CD4-positive, alpha-beta T cell treated with Interleukin-10 for 1 hour (primary cell): Measurements from ENCODE around the gene ANTKMT.

Experiments used
- DNase-seq: peaks from one replicate; pipeline ENCODE4 v3.0.0-alpha.2; 2020

The ANTKMT gene, protein sequence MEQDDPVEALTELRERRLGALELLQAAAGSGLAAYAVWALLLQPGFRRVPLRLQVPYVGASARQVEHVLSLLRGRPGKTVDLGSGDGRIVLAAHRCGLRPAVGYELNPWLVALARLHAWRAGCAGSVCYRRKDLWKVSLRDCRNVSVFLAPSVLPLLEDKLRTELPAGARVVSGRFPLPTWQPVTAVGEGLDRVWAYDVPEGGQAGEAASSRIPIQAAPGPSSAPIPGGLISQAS

DNA sequence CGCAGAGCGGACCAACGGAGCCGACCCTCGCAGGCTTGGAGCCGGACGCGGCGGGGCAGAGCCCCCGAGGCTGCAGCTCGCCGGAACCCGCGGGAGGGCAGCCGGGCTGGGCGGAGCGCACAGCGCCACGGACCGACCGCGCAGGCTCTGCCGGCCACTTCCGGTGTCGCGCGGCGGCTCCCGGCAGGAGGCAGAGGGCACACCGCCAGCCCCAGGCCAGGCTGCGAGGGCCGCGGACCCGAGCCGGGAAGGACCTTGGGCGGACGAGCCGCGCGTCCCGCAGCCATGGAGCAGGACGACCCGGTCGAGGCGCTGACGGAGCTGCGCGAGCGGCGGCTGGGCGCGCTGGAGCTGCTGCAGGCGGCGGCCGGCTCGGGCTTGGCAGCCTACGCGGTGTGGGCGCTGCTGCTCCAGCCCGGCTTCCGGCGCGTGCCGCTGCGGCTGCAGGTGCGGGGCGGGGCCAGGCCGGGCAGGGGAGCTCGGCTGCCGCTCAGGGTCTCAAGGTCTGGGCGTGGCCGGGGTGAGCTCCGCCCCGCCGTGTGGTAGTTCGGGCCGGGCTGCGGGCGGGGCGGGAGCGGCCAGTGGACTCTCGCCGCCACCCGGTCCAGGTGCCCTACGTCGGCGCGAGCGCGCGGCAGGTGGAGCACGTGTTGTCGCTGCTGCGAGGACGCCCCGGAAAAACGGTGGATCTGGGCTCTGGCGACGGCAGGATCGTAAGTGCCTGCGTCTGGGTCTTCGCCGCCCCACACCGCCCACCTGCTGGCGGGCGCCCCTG is at the start of gene ANTKMT:
ANTKMT (plus strand) TSS at position 157 of the 775 bp plus-strand sequence; CDS start at position 286, 129 bp downstream.
- DNase-seq = peak; percentile 82

DNA sequence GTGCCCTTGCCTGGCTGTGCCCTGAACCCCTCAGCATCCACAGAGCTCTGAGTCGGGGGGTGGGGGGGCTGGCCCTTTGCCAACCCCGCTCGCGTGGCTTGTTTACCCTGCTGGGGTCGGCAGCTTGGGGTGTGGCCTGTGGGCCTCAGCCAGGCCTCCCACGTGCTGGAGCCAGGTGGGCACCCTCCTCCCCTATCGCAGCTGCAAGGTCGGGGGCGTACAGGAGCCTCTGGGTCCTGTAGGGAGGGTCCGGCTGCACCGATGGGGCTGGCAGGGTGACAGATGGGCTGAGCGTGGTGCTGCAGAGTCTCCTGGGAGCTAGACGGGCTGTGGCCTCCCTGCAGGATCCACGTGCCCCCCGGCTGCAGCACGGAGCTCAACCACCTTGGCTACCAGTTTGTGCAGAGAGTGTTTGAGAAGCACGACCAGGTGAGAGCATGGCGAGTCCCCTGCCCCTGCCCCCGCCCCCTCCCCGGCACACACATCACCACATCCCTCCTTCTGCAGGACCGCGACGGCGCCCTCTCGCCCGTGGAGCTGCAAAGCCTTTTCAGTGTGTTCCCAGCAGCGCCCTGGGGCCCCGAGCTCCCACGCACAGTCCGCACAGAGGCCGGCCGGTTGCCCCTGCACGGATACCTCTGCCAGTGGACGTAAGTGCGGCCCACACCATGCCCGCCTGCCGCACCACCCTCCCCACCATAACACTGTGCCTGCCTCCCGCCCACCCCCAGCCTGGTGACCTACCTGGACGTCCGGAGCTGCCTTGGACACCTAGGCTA is 49.4 kb upstream of the ANTKMT start:
- DNase-seq = no peak

DNA sequence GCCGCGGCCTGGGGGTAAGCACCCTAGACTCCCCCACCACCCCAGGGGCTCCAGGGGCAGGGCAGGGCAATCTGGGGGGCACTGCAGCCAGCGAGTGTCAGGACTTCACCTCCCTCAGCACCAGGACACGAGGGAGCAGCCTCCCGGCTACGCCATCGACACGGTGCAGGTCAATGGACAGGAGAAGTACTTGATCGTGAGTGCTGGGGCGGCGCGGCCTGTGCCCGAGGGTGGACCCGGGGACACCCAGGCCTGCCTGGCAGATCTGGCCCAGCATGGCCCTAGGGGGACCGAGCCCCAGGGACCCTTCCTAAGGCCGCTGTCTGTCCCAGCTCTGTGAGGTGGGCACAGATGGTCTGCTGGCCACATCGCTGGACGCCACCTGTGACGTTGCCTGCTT is 48.6 kb upstream of the ANTKMT start:
- DNase-seq = no peak

DNA sequence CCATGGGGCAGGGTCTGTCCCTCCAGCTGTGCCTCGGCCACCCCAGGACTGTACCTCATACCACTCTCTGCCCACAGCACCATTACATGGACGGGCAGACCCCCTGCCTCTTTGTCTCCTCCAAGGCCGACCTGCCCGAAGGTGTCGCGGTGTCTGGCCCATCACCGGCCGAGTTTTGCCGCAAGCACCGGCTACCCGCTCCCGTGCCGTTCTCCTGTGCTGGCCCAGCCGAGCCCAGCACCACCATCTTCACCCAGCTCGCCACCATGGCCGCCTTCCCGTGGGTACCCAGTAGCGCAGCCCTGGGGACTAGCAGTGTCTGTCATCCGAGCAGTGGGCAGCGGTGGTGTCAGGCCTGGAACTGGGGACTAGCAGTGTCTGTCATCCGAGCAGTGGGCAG is 48.1 kb upstream of the ANTKMT start:
- DNase-seq = no peak

DNA sequence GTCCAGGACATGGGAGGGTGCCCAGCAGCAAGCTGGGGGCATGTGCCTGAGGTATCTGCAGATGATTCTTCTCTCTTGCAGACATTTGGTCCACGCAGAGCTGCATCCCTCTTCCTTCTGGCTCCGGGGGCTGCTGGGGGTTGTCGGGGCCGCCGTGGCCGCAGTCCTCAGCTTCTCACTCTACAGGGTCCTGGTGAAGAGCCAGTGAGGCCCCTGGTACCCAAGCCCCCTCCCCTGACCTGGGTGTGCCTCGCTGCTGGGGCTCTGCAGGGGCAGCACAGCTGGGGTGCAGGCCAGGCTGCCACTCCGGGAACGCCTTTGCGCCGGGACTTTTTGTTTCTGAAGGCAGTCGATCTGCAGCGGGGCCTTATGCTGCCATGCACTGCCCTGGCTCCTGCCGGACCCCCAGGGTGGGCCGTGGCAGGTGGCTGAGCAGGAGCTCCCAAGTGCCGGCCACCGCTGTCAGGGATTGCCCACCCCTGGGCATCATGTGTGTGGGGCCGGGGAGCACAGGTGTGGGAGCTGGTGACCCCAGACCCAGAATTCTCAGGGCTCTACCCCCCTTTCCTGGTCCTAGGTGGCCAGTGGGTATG is 47.5 kb upstream of the ANTKMT start:
- DNase-seq = no peak

DNA sequence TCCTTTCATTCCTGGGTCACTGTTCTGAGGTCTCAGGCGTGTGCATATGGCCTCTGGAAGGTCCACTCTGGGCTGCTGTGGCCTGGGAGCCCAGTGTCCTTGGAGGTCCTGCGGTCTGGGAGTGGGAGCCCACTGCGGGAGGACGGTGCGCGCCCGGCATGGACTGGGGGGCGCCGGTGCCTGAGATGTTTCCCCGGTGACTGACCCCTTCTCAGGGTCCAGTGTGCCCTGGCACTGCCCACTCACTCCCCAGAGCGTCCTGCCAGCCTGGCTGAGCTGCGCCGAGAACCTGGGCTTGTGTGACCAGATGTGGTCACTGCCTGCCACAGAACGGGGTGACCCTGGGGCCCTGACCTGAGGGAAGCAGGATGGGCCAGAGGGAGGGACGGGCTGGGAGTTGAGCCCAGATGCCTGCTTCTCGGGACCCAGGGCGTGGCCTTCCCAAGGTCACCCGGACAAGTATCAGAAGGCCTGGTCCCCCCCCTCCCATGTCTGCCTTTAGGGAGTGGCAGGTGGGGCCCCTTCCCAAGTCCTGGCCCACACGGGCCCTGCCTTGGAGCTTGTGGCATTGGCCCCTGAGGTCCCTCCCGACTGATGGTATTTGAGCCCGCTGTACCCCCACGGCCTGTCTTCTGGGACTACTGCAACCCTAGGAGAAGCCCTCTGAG is 46.6 kb upstream of the ANTKMT start:
- DNase-seq = no peak

DNA sequence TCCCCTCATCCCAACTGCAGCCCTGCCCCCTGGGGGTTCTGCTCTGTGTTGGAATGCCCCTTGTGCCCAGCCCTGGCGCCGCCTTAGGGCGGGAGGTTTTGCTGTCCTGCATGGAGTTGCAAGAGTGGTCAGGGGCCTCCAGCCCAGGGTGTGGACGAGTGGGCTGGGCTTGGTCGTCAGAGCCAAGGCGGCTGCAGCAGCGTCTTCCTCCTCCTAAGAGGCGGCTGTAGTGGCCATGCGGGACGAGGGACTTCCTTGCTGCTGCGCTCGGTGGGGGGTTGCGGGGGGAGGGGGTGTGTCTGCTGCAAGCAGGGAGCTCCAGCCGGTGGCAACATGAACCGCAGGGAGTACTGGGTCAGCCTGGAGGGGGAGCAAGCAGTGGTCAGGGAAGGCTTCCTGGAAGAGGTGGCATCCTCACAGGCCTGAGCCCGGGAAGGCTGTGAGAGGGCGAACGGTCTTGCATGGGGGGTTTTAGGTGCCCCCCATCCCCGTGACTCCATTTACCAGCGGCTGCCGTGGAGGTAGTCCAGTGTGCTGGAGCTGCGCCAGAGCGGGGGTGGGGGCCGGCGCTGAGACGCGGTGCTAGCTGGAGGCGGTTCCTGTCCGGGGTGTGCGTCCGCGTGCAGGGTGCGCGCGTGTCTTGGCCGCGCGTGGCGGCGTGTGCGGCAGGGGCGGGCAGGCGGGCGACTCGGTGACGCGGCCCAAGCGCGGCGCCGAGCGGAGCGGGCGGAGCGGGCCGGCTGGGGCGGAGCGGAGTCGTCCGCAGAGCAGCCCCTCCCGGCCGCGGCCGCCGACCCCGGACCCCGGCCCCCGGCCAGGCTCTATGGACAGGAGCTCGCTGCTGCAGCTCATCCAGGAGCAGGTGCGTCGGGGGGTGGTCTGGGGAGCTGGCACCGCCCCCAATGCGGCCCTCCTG is 45.7 kb upstream of the ANTKMT start, which contains the start of gene RHBDL1:
RHBDL1 (plus strand) TSS at position 704 of the 916 bp plus-strand sequence; CDS start at position 824, 120 bp downstream.
- DNase-seq = no peak

DNA sequence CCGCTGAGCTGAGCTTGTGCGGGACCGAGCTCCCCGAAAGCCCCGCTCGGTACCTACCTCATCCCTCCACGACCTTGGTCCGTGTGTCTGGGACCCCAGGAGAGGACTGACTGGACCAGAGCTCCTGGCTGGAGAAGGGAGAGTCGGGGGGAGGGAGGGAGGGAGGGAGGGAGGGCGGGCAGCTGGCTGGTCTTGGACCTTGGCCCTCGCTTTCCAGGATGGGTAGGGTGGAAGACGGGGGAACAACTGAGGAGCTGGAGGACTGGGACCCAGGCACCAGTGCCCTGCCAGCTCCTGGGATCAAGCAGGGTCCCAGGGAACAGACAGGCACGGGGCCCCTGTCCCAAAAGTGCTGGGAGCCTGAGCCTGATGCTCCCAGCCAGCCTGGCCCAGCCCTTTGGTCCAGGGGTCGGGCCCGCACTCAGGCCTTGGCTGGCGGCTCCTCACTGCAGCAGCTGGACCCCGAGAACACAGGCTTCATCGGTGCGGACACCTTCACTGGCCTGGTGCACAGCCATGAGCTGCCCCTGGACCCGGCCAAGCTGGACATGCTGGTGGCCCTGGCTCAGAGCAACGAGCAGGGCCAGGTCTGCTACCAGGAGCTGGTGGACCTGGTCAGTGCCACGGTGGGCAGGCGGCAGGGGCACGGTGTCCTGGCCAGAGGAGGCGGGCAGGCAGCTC is 44.9 kb upstream of the ANTKMT start:
- DNase-seq = no peak

DNA sequence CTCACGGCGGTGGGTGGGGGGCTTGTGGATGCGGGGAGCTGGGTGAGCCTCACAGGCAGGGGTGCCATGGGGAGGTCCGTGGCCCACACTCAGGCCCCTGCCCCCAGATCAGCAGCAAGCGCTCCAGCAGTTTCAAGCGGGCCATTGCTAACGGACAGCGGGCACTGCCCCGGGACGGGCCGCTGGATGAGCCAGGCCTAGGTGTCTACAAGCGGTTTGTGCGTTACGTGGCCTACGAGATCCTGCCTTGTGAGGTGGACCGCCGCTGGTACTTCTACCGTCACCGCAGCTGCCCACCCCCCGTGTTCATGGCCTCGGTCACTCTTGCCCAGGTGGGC is 44.4 kb upstream of the ANTKMT start:
- no peak for DNase-seq

DNA sequence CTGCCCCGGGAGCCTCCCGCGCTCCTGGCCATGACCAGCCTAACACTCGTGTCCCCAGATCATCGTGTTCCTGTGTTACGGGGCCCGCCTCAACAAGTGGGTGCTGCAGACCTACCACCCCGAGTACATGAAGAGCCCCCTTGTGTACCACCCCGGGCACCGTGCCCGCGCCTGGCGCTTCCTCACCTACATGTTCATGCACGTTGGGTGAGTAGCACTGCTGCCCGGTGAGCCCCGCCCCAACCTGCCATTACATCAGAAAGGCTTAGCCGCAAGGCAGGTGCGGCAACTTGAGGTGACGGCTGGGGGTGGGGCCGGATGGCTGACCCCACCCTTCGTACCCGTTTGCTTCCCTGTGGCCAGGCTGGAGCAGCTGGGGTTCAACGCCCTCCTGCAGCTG is 44.0 kb upstream of the ANTKMT start:
- peak; percentile 58 for DNase-seq

DNA sequence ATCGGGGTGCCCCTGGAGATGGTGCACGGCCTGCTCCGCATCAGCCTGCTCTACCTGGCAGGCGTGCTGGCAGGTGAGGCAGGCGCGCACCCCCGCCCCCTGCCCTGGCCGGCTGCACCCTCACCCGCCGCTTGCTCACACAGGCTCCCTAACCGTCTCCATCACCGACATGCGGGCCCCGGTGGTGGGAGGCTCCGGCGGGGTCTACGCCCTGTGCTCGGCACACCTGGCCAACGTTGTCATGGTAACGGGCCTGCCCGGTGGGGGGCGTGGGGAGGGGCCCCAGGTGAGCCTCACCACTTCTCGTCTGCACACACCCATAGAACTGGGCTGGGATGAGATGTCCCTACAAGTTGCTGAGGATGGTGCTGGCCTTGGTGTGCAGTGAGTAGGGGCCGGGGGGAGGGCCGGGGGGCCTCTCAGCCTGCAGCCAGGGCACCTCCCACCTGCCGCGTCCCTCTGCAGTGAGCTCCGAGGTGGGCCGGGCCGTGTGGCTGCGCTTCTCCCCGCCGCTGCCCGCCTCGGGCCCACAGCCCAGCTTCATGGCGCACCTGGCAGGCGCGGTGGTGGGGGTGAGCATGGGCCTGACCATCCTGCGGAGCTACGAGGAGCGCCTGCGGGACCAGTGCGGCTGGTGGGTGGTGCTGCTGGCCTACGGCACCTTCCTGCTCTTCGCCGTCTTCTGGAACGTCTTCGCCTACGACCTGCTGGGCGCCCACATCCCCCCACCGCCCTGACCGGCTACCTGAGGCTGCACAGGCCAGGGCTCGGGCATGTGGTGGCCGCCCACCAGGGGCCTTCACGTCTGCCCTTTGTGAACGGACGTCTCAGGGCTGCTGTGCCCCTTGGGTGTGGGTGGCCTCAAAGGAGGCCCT is 43.4 kb upstream of the ANTKMT start:
- no peak for DNase-seq

DNA sequence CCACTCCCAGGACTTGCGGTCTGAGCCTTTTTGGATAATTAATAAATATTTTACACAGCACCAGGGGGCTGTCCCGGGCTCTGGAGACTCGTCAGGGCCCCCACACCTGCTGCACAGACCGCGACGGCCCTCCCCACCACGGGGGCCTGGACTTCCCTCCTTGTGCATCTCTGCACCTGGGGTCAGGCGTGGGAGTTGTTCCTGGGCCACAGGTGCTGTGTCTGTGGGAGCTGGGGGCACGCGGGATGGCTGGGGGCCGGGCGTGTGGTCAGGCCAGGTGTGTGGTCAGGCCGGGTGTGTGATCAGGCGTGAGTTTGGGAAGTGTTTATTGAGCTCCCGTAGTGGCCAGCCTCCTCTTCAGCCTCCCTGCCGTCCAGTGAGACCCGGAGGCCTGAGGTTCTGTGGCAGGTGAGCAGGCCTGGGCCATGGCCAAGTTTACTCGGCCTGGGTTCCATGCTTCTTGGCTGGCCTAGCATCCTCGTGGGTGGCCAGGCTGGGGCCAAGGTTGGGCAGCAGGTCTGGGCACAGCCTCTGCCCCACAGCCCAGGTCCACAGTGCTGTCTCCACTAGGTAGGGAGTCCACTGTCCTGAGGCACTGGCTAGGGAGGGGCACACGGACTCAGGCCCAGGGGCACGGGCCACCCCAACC is 42.6 kb upstream of the ANTKMT start:
- DNase-seq = no peak

DNA sequence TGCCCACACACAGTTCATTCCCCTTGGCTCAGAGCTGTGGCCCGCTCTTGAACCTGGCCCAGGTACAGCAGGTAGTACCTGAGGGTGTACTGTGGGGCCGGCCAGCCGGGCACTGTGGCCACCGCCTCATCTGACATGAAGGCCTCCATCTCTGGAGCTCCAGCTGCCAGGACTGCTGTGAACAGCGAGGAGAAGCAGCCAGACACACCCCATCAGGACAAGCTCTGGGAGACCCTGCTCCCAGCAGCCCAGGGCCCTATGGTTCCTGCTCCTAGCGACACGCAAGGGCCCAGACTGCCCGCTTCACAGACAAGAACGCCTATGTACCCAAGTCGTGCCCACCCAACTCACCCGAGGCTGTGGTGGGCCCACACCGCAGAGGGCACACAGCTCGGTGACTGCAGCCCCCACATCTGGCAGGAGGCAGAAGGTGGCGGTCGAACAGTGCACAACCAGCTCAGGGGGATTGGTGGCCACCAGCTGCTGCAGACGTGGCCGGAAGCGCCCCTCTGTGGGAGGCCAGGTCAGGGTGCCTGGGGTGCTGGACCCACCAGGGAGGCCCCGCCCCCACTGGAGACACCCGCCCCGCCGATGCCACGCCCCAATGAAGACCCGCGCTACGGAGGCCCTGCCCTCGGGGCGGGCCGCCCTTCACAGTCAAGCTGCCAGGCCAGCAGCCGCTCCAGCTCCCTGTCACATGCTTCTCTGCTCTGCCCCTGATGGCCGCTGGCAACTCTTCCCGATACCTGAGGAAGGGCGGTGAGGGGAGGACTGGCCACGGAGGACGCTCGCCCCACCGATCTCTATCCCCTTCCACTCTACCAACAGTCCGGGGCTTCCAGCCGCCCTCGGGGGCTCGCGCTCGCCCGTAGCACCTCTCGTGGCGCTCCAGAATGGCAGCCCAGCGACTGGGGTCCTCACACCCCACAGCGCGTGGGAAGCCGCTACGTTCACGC is 41.8 kb upstream of the ANTKMT start:
- peak; percentile 63 for DNase-seq

DNA sequence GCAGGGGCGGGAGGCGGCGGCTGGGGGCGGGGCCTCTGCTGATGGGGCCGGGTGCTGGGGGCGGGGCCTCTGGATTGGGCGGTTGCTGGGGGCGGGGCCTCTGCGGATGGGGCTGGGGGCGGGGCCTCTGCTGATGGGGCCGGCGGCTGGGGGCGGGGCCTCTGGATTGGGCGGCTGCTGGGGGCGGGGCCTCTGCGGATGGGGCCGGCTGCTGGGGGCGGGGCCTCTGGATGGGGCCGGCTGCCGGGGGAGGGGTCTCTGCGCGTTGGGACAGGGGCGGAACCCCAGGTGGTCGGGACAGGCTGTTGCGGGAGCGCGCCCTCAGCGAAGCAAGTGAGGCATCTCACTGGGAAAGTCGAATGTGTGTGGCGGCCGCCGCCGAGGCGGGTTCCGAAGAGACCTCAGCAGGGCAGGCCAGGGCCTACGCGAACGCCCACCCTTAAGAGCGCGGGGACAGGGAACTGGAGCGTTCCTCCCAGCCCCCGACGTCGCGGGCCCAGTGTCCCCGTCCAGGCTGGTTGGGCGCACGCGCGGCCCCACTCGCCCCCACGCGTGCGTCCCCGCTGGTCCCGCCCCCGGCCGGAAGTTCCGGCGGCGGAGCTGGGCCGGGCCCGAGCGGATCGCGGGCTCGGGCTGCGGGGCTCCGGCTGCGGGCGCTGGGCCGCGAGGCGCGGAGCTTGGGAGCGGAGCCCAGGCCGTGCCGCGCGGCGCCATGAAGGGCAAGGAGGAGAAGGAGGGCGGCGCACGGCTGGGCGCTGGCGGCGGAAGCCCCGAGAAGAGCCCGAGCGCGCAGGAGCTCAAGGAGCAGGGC is 40.9 kb upstream of the ANTKMT start, which contains the start of gene STUB1:
STUB1 (plus strand) TSS at position 597 of the 811 bp plus-strand sequence; CDS start at position 713, 116 bp downstream.
- DNase-seq = peak; percentile 88

DNA sequence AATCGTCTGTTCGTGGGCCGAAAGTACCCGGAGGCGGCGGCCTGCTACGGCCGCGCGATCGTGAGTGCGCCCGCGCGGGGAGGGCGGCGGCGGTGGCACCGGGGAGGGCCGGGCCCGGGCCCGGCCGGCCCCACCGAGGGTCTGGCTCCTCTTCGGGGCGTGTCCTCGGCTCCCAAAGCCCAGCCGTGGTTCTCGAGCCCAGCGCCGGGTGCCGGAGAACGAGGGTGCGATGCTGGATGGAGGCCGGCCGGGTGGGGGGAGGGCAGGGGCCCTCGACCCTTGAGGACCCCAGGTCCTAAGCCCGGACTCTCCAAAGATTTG is 40.4 kb upstream of the ANTKMT start:
- no peak for DNase-seq

DNA sequence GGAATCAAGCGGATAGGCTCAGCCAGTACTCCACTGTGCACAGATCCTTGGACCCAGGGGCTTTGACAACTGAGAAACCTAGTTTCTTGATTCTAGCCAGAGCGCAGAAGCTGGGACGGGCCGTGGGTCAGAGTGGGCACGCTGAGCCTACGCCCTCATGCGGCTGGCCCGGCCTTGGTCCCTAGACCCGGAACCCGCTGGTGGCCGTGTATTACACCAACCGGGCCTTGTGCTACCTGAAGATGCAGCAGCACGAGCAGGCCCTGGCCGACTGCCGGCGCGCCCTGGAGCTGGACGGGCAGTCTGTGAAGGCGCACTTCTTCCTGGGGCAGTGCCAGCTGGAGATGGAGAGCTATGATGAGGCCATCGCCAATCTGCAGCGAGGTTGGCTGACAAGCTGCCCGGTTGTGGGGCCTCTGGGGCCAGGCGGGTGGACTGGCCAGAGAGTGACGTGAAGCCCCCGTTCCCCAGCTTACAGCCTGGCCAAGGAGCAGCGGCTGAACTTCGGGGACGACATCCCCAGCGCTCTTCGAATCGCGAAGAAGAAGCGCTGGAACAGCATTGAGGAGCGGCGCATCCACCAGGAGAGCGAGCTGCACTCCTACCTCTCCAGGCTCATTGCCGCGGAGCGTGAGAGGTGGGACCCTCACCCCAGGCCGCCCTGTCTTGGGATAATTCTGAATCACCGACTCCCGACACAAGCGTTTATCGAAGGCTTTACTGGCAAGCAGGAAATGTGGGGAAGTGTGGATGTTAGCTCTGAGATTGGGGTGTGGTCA is 39.8 kb upstream of the ANTKMT start:
- no peak for DNase-seq
